HepG2 (cell line): ENCODE measurements around the gene C22orf31. TPM values are rescaled to one million over a fixed set of nuclear protein-coding genes. Genes with fewer than 3 reads are reported as not detected.

Source experiments
- ATAC-seq: fragments of 200-7000 bp; cut with Tn5 transposase; 3 replicates; pipeline ENCODE4 v1.9.1; 2020; ENCODE audit warnings: mild to moderate bottlenecking, moderate library complexity
- BruUV-seq: library from RNA; stranded (reverse); fragments of 400-500 nt; replicated peaks from 2 replicates; lab custom pipeline; 2021; lab: Mats Ljungman, UMichigan
- CTCF ChIA-PET: fragments of 300-600 bp; formaldehyde crosslinking; extraction: SDS; loops from one replicate; lab custom pipeline; 2021; ENCODE audit warnings: low total read pairs, inconsistent platforms, low intra/inter-chr PET ratio; lab: Yijun Ruan, JAX
- POLR2A ChIA-PET: fragments of 350-600 bp; sonication (Branson Sonifier 250); formaldehyde crosslinking; loops from one replicate; lab custom pipeline; 2020; ENCODE audit warnings: antibody characterized with exemption, inconsistent platforms; lab: Yijun Ruan, JAX
- DNase-seq: peaks from one replicate; pipeline ENCODE4 v3.0.0-alpha.2; 2015; ENCODE audit warnings: low spot score
- FAIRE-seq: peaks from 3 replicates; lab custom pipeline; 2011; peaks lifted over from hg19 to GRCh38; lab: Jason Lieb, UNC
- H2AFZ ChIP-seq: one replicate; pipeline ENCODE4 v1.6.1; 2011; ENCODE audit warnings: low read length, inconsistent platforms
- H3K27ac ChIP-seq: fragments of 300-600 bp; 3 replicates; pipeline ENCODE4 v1.8.0; 2011; ENCODE audit warnings: mixed run types, mild to moderate bottlenecking, mixed read lengths, low read length, inconsistent platforms; ENCODE audit not compliant: insufficient read depth; ENCODE audit errors: extremely low read length
- H3K27me3 ChIP-seq, 2 experiments: fragments of 200-600 bp in 1 of 2; 2 replicates in 1 of 2; 3 replicates in 1 of 2; pipeline versions ENCODE4 v1.6.0 to v1.8.0; 2011; ENCODE audit warnings: low read length in 2 of 2, mild to moderate bottlenecking in 2 of 2, moderate library complexity in 2 of 2, inconsistent platforms in 1 of 2; ENCODE audit not compliant: insufficient read depth in 2 of 2, control insufficient read depth in 1 of 2
- H3K36me3 ChIP-seq, 2 experiments: fragments of 200-600 bp in 1 of 2; replicated peaks in 1 of 2; 2 replicates in 1 of 2; 3 replicates in 1 of 2; pipeline versions ENCODE4 v1.5.1 to v1.8.0; 2011; ENCODE audit warnings: low read length in 2 of 2, inconsistent platforms in 1 of 2; ENCODE audit not compliant: insufficient read depth in 2 of 2, control insufficient read depth in 1 of 2
- H3K4me1 ChIP-seq: 2 replicates; pipeline ENCODE4 v1.5.1; 2012; ENCODE audit warnings: low read length, inconsistent platforms; ENCODE audit not compliant: insufficient read depth
- H3K4me2 ChIP-seq: 2 replicates; pipeline ENCODE4 v1.6.0; 2011; ENCODE audit warnings: low read depth, low read length, inconsistent platforms
- H3K4me3 ChIP-seq, 3 experiments: fragments of 200-600 bp in 1 of 3; sonication (generic), shearing (Covaris generic) in 1 of 3; replicated peaks in 1 of 3; 2 replicates each; pipeline ENCODE4 v1.5.1; 2011 to 2016; ENCODE audit warnings: low read length in 3 of 3, inconsistent platforms in 2 of 3, low read depth in 2 of 3, mild to moderate bottlenecking in 2 of 3, control low read depth in 1 of 3, mixed read lengths in 1 of 3; ENCODE audit not compliant: insufficient read depth in 1 of 3
- H3K79me2 ChIP-seq: one replicate; pipeline ENCODE4 v1.6.1; 2011; ENCODE audit warnings: low read length, inconsistent platforms; ENCODE audit not compliant: insufficient read depth
- H3K9ac ChIP-seq: 2 replicates; pipeline ENCODE4 v1.6.0; 2011; ENCODE audit warnings: mild to moderate bottlenecking, low read depth, low read length, inconsistent platforms; ENCODE audit not compliant: insufficient read depth
- H3K9me3 ChIP-seq: 2 replicates; pipeline ENCODE4 v1.5.1; 2012; ENCODE audit warnings: mild to moderate bottlenecking, low read length
- H4K20me1 ChIP-seq: 2 replicates; pipeline ENCODE4 v1.6.0; 2011; ENCODE audit warnings: inconsistent platforms, mild to moderate bottlenecking, low read length, moderate library complexity; ENCODE audit not compliant: insufficient read depth
- ATF7 ChIP-seq, 2 experiments: fragments of 450-650 bp in 1 of 2; sonication (generic) in 1 of 2; formaldehyde crosslinking in 1 of 2; IDR thresholded peaks; 2 replicates each; pipeline versions ENCODE4 v1.4.0 to v1.6.1; 2016 to 2020; ENCODE audit warnings: antibody characterized with exemption in 1 of 2, mild to moderate bottlenecking in 1 of 2, missing genetic modification reagents in 1 of 2
- CHD2 ChIP-seq: IDR thresholded peaks from 2 replicates; pipeline ENCODE4 v1.6.1; 2011; ENCODE audit warnings: low read depth, low read length, improper control_type of control experiment
- HCFC1 ChIP-seq: fragments of 150-350 bp; IDR thresholded peaks from 2 replicates; pipeline ENCODE4 v1.6.1; 2014; ENCODE audit warnings: low read depth, low read length
- KDM5B ChIP-seq: sonication (generic); formaldehyde crosslinking; IDR thresholded peaks from 2 replicates; pipeline ENCODE4 v1.4.0; 2020; ENCODE audit warnings: missing genetic modification reagents, mild to moderate bottlenecking, borderline replicate concordance
- MXI1 ChIP-seq: IDR thresholded peaks from 3 replicates; pipeline ENCODE4 v1.6.1; 2012; ENCODE audit warnings: low read depth, low read length, inconsistent platforms, borderline replicate concordance
- NFIC ChIP-seq: IDR thresholded peaks from 2 replicates; pipeline ENCODE4 v1.6.1; 2012; ENCODE audit warnings: mild to moderate bottlenecking, low read length, inconsistent platforms
- NR3C1 ChIP-seq: sonication (generic); formaldehyde crosslinking; IDR thresholded peaks from 2 replicates; pipeline ENCODE4 v1.4.0; 2020; ENCODE audit warnings: missing genetic modification reagents
- SMC3 ChIP-seq: IDR thresholded peaks from 2 replicates; pipeline ENCODE4 v1.6.1; 2011; ENCODE audit warnings: low read length, improper control_type of control experiment
- TBX2 ChIP-seq: sonication (generic); formaldehyde crosslinking; IDR thresholded peaks from 2 replicates; pipeline ENCODE4 v1.5.0; 2020; ENCODE audit warnings: missing genetic modification reagents, mild to moderate bottlenecking, borderline replicate concordance
- ZFY ChIP-seq: sonication (generic); formaldehyde crosslinking; IDR thresholded peaks from 2 replicates; pipeline ENCODE4 v1.4.0; 2020; ENCODE audit warnings: missing genetic modification reagents
- ZNF143 ChIP-seq: sonication (generic); formaldehyde crosslinking; IDR thresholded peaks from 2 replicates; pipeline ENCODE4 v1.4.0; 2020; ENCODE audit warnings: missing genetic modification reagents
- ZNF263 ChIP-seq: sonication (generic); formaldehyde crosslinking; IDR thresholded peaks from 2 replicates; pipeline ENCODE4 v1.4.0; 2020; ENCODE audit warnings: missing genetic modification reagents
- ZNF337 ChIP-seq: sonication (generic); formaldehyde crosslinking; IDR thresholded peaks from 2 replicates; pipeline ENCODE4 v1.5.1; 2020; ENCODE audit warnings: missing genetic modification reagents, low read depth, mild to moderate bottlenecking, borderline replicate concordance
- ZNF34 ChIP-seq: sonication (generic); formaldehyde crosslinking; IDR thresholded peaks from 2 replicates; pipeline ENCODE4 v1.4.0; 2020; ENCODE audit warnings: mild to moderate bottlenecking, missing genetic modification reagents, borderline replicate concordance
- ZNF558 ChIP-seq: sonication (generic); formaldehyde crosslinking; IDR thresholded peaks from 2 replicates; pipeline ENCODE4 v1.9.0; 2022; ENCODE audit warnings: mild to moderate bottlenecking, missing genetic modification reagents, borderline replicate concordance
- WGBS: methylation state at CpG from one replicate; pipeline ENCODE4 v1.1.6; 2017; ENCODE audit warnings: low lambda C conversion rate; 5-methylcytosine and 5-hydroxymethylcytosine counted together
- in situ Hi-C: cut with HindIII; loops from 2 replicates; pipeline ENCODE4 v1.10.0; 2017; ENCODE audit warnings: low pct_unique_long_range_greater_than_20kb; ENCODE audit not compliant: extremely low pct_ligation_motif_present
- intact Hi-C: fragments of 100-400 bp; cut with micrococcal nuclease; formaldehyde crosslinking; loops from one replicate; pipeline ENCODE4 v1.10.0; 2022; ENCODE audit not compliant: unreplicated experiment
- polyA plus RNA-seq, 8 experiments: library from polyadenylated mRNA; depleted of rRNA in 3 of 8; stranded (reverse) in 7 of 8; unstranded in 1 of 8; fragments of >200 nt; fragmentation: Illumina TruSeq in 4 of 8; extraction: Trizol in 4 of 8; gene quantifications; 2 replicates each; pipeline versions ENCODE4 v1.2.1 to v1.2.3, GENCODE V29; 2011 to 2016; ENCODE audit warnings: low read depth in 4 of 8, missing spikeins in 1 of 8, mixed read lengths in 1 of 8; ENCODE audit not compliant: insufficient read depth in 1 of 8
- total RNA-seq, 5 experiments: library from RNA; depleted of rRNA; stranded (reverse); fragments of >200 nt; fragmentation: Illumina TruSeq; extraction: Trizol; gene quantifications; 2 replicates each; pipeline ENCODE4 v1.2.3, GENCODE V29; 2016; ENCODE audit warnings: low read depth in 1 of 5
- TF ChIP-seq, protein P1 (sequence below): sonication (generic); formaldehyde crosslinking; IDR thresholded peaks from 2 replicates; pipeline ENCODE4 v1.4.0; 2020; ENCODE audit warnings: missing genetic modification reagents, borderline replicate concordance
- TF ChIP-seq, protein P2 (sequence below): sonication (generic); formaldehyde crosslinking; IDR thresholded peaks from 2 replicates; pipeline ENCODE4 v1.5.0; 2020; ENCODE audit warnings: mild to moderate bottlenecking, missing genetic modification reagents
- TF ChIP-seq, protein P3 (sequence below): sonication (generic); formaldehyde crosslinking; IDR thresholded peaks from 2 replicates; pipeline ENCODE4 v1.5.0; 2020; ENCODE audit warnings: missing genetic modification reagents, mild to moderate bottlenecking, borderline replicate concordance

The C22orf31 gene
- total and polyA plus RNA-seq, 2 of the 13 experiments (the other 11 are each of a cell fraction or from before 2014, with no cell fraction given) = not detected

DNA sequence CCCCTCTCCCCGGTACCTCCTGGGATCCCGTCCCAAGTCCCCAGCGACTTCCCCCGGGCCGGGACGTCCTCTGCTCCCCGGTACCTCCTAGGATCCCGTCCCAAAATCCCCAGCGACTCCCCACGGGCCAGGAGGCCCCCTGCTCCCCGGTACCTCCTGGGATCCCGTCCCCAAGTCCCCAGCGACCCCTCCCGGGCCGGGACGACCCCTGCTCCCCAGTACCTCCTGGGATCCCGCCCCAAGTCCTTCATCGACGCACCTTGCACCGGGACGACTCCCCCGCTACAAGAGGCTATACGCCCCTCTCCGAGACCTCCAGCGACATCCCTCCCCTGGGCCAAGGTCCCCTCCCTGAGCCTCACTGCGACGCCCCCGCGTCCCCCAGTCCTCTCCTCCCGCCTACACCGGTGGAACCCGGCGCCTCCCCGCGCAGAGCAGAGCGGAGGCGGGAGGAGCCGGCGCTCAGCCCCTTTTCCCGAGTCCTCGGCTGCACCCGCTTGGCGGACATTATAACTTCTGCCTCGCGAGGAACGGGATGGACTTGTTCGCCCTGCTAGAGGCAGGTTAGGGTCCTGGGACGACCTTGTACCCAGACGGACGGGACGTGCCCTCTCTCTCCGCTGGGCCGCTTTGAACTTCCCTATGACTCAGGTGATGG, 12.1 kb upstream of the C22orf31 start (continued):
- TF ChIP-seq ZNF34 = no peak
- 0 out of 2 replicates have a peak, but pooled peaks have one; percentile 40 for TF ChIP-seq ZNF263 (CRISPR knock-in tag)
- TF ChIP-seq, protein P1, sequence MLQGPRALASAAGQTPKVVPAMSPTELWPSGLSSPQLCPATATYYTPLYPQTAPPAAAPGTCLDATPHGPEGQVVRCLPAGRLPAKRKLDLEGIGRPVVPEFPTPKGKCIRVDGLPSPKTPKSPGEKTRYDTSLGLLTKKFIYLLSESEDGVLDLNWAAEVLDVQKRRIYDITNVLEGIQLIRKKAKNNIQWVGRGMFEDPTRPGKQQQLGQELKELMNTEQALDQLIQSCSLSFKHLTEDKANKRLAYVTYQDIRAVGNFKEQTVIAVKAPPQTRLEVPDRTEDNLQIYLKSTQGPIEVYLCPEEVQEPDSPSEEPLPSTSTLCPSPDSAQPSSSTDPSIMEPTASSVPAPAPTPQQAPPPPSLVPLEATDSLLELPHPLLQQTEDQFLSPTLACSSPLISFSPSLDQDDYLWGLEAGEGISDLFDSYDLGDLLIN (CRISPR knock-in tag) = no peak
- TF ChIP-seq ZNF143 = no peak
- no peak for TF ChIP-seq NFIC
- TF ChIP-seq ZFY (CRISPR knock-in tag) = no peak
- TF ChIP-seq ATF7 (IDR thresholded peaks at IDR 0.05) = no peak
- no peak for TF ChIP-seq ATF7 (CRISPR knock-in tag; IDR thresholded peaks at IDR 0.05)
- TF ChIP-seq HCFC1 = no peak

DNA sequence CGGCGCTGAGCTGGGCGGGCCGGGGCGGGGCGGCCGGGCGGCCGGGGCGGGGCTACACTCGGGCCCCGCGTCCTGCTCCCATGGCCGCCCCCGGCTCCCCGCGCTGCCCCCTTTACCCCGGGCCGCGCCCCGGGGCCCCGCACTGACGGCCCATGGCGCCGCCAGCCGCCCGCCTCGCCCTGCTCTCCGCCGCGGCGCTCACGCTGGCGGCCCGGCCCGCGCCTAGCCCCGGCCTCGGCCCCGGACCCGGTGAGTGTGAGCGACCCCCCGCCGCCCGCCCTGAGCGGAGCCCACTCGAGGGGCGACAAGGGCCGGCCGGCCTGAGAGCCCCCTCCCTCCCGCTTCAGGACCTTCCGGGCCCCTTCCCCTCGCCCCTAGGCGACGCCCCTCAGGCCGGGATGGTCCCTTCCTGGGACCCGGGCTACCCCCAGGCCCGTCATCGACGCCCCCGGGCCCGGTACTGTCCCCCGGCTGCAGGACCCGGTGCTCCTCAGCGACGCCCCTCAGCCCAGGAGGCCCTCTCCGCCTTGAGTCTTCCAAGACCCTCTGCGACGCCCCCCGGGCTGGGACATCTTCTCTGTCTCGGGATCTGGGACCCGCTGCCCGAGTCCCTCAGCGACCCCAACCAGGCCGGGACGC, 11.5 kb upstream of the C22orf31 start, which contains the start of gene KREMEN1:
Gene KREMEN1, plus strand, starts transcription at position 57 of the 639 bp plus-strand sequence. Its CDS starts 96 bp downstream, at position 153.
- POLR2A ChIA-PET = interaction anchor here (0.6 to 1.1 kb wide), 4 partner anchors 22 to 1262 kb away, joined by 3 to 5 read pairs (median 4); partner anchors contain the start of gene ZNRF3
- no peaks in the 10 kb centered on the region for H3K79me2 ChIP-seq
- FAIRE-seq (no peak), ATAC-seq (peak; percentile 1; the same call in 1 of the 3 replicates), DNase-seq (no peak)
- 0 out of 2 replicates have a peak, but pooled peaks cover 4% of the 10 kb centered on the region for H4K20me1 ChIP-seq
- H3K9ac ChIP-seq = peak within 1 kb of the TSS; percentile 73
- H3K36me3 ChIP-seq = no peaks in the 10 kb centered on the region
- peak within 1 kb of the TSS; percentile 34 for H3K27ac ChIP-seq
- peak within 1 kb of the TSS; percentile 67 to 84 (median 76) for H3K4me3 ChIP-seq
- peak within 1 kb of the TSS; percentile 93 for H3K4me2 ChIP-seq
- CTCF ChIA-PET = no interaction called here
- no peaks in the 10 kb centered on the region for H3K9me3 ChIP-seq
- intact Hi-C loops (loop anchor here (5.0 kb wide), 1 partner anchor 79 kb away; no protein-coding TSS in a partner anchor), in situ Hi-C loops (loop anchor here (5.0 kb wide), 1 partner anchor 79 kb away; no protein-coding TSS in a partner anchor)
- peaks cover 53% of the 10 kb centered on the region for H3K4me1 ChIP-seq
- BruUV-seq = no TSS peak
- WGBS = no CpG with 5 or more reads among the region's 76 CpGs
- no peak within 1 kb of the TSS for H2AFZ ChIP-seq
- no peaks in the 10 kb centered on the region for H3K27me3 ChIP-seq
- TF ChIP-seq, protein P2, sequence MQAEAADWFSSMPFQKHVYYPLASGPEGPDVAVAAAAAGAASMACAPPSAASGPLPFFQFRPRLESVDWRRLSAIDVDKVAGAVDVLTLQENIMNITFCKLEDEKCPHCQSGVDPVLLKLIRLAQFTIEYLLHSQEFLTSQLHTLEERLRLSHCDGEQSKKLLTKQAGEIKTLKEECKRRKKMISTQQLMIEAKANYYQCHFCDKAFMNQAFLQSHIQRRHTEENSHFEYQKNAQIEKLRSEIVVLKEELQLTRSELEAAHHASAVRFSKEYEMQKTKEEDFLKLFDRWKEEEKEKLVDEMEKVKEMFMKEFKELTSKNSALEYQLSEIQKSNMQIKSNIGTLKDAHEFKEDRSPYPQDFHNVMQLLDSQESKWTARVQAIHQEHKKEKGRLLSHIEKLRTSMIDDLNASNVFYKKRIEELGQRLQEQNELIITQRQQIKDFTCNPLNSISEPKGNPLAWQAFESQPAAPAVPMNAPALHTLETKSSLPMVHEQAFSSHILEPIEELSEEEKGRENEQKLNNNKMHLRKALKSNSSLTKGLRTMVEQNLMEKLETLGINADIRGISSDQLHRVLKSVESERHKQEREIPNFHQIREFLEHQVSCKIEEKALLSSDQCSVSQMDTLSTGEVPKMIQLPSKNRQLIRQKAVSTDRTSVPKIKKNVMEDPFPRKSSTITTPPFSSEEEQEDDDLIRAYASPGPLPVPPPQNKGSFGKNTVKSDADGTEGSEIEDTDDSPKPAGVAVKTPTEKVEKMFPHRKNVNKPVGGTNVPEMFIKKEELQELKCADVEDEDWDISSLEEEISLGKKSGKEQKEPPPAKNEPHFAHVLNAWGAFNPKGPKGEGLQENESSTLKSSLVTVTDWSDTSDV (CRISPR knock-in tag) = no peak
- TF ChIP-seq CHD2 = no peak
- 0 out of 2 replicates have a peak, but pooled peaks have one; percentile 20 for TF ChIP-seq KDM5B (CRISPR knock-in tag)
- TF ChIP-seq ZNF263 (CRISPR knock-in tag) = no peak
- no peak for TF ChIP-seq ZNF337 (CRISPR knock-in tag)
- TF ChIP-seq NR3C1 = no peak
- TF ChIP-seq, protein P3, sequence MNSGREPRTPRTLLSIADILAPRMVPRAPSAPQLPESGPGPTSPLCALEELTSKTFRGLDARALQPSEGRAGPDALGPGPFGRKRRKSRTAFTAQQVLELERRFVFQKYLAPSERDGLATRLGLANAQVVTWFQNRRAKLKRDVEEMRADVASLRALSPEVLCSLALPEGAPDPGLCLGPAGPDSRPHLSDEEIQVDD (CRISPR knock-in tag) = no peak
- TF ChIP-seq SMC3 = no peak
- TF ChIP-seq MXI1 = no peak; the same call in 2 of the 3 replicates
- TF ChIP-seq TBX2 = no peak
- TF ChIP-seq ZNF558 (CRISPR knock-in tag) = 0 out of 2 replicates have a peak, but pooled peaks have one; percentile 18
